Fibroblast of villous mesenchyme (primary cell): Measurements from ENCODE around the gene NFIA. TPM values are rescaled to one million over a fixed set of nuclear protein-coding genes. Genes with fewer than 3 reads are reported as not detected.

Experiments
- DNase-seq: peaks from one replicate; pipeline ENCODE4 v3.0.0-alpha.2; 2010; ENCODE audit warnings: low read depth
- H3K4me3 ChIP-seq: 2 replicates; pipeline ENCODE4 v1.5.1; 2011; ENCODE audit warnings: low read depth, mild to moderate bottlenecking, low read length
- total RNA-seq: library from RNA; depleted of rRNA; stranded (reverse); fragments of >200 nt; gene quantifications from 2 replicates; pipeline ENCODE4 v1.2.3, GENCODE V29; 2012
- TF ChIP-seq, protein P1 (sequence below): IDR thresholded peaks from 2 replicates; pipeline ENCODE4 v1.5.1; 2012; ENCODE audit warnings: low read depth, mild to moderate bottlenecking, low read length; ENCODE audit not compliant: insufficient read depth

NFIA gene
- total RNA-seq, 1 donor, result 10.4 TPM

DNA sequence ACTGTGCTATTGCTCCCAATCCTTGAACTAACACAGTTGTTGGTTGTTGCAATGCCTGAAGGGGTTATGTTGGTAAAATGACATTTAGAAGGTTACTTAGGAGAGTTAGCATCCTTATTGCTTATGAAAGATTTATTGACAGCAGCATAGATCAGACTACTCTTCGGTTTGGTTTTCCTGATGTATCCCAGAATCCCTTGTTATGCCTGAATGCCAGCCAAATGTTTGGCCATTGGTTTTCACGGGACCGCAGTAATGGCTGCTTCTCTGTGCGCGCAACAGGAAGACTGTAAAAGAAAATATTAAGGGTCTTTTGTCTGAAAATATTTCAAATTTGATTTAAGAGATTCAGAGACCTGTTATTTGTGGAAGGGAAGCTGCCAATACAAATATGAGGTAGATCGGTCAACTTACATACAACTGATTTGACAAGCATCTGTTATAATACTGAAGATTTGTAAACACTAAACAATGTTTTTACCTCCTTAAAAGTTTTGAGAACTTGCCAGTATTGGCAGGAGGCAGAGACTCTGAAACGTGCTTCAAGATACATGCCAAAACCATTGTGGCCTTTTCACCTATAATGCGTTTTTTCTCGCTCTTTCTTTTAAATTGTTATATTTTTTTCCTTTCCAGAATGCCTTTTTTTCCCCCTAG is 8.3 kb downstream of the NFIA start:
- TF ChIP-seq, protein P1, sequence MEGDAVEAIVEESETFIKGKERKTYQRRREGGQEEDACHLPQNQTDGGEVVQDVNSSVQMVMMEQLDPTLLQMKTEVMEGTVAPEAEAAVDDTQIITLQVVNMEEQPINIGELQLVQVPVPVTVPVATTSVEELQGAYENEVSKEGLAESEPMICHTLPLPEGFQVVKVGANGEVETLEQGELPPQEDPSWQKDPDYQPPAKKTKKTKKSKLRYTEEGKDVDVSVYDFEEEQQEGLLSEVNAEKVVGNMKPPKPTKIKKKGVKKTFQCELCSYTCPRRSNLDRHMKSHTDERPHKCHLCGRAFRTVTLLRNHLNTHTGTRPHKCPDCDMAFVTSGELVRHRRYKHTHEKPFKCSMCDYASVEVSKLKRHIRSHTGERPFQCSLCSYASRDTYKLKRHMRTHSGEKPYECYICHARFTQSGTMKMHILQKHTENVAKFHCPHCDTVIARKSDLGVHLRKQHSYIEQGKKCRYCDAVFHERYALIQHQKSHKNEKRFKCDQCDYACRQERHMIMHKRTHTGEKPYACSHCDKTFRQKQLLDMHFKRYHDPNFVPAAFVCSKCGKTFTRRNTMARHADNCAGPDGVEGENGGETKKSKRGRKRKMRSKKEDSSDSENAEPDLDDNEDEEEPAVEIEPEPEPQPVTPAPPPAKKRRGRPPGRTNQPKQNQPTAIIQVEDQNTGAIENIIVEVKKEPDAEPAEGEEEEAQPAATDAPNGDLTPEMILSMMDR, result no peak
- no peak overlapping the region for H3K4me3 ChIP-seq
- no peak for DNase-seq

DNA sequence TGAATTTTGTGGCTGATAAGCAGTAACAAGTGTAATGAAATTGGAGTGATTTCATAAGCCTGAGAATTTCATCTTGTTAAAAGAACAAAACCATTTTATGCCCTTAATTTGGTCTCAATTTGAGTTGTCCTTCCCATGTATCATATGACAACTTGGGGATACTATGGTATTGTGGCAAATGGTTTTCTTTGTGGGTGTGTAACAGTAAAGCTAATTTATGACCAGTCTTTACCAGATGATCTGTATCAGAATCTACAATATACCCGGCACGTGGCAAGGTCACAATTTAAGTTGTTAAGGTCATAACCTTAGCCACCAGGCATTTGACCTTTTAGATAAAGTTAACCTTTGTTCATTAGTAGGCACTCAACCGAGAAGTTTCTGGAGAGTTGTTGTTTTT is 9.1 kb downstream of the NFIA start:
- TF ChIP-seq, protein P1, result no peak
- H3K4me3 ChIP-seq, result no peak overlapping the region
- DNase-seq, result no peak

DNA sequence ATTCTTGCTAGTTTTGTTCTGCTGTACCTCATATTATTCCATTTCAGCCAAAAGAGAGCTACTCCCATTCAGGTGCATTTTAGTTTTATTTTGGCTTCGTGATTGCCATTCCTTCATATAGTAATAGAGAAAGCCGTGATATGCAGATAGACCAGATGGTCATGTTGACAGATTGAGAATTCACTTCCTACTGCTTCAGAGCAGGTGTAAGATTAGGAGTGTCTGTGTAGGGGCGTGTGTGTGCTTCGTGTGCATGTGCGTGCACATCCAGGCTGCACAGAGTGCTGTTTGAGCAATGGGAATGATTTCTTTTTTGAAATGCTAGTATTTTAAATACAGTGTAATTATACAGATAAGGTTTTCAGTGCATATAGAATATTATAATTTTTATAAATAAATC is 10.3 kb downstream of the NFIA start:
- no peak for DNase-seq
- no peak overlapping the region for H3K4me3 ChIP-seq
- TF ChIP-seq, protein P1, result no peak

DNA sequence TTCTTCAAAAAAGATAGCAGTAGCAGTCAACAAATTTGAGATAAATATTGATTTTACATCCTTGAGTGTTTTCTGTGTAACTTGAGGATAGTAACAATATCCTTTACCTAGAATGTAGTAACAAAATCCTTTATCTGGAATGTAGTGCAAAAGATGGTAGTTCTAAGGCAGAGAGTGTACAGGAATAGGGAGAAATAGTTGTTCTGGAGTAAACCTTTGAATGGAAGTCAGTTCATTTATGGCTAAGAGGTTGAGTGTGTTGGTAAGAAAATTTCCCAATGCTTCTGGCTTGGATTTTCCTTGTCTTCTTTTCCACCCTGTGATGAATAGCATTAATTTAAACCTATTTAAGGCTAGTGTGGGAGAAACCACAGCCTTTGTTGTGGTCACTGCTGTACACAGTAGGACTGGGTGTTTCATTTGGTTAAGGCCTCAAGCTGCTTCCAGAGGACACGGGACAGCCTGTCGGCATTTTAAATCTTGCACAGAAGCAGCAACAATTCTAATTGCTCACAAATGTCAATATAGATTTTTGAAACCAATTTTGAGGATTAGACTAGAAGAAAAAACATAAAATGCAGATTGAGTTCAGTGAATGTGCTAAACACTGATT is 11.3 kb downstream of the NFIA start:
- H3K4me3 ChIP-seq, result no peak overlapping the region
- TF ChIP-seq, protein P1, result no peak
- no peak for DNase-seq

DNA sequence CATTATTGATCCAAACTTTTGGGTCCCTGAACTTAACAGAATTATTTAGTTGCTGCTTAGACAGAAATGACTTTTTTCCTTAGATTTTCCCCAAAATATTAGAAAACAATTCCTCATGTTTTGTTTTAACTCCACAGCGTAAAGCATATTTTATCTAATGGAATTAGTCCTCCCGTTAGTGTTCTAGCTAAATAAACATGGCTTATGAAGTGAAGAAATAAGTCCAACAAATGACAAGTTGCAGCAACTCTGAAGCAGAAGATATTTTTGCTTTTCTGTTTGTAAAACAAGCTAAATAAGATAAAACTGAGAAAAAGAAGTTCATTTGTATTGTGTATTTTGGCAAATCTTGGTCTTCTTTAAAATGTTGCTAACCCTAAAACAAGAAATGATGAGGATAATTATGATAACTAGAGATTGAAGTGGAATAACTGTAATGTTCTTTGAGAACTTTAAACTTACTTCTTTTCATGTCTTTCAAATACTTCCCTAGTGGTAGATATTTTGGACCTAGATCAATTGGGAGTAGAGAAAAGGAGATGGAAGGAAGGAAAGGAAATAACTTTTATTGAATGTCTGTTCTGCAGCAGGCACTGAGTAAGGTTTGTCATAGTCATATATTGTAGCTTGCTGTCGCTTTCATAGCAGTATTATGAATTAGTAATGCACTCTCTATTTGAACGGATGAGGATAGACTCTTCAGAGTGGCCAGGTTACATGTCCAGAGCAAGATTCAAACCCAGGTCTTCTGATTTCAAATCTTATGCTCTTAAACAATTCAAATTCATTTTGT is 12.5 kb downstream of the NFIA start:
- no peak for DNase-seq
- H3K4me3 ChIP-seq, result no peak overlapping the region
- TF ChIP-seq, protein P1, result no peak

DNA sequence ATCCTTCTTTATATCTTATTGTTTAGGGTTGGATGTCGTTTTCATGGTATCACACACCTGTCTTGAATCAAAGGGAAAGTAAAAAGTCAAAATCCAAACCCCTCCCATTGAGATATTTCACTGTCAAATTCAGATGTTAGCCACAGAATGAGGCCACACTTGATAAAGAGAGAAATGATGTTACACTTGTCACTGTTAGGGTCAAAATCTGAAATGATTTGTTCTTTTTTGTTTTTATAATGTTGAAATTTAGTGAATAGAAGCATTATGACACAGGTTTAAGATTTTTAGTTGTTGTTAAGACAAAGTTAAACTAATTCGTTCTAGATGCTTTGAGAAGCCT is 13.1 kb downstream of the NFIA start:
- DNase-seq, result no peak
- TF ChIP-seq, protein P1, result no peak
- no peak overlapping the region for H3K4me3 ChIP-seq
